HG03558 (cell line): ENCODE data around the gene SLC9C2.
"Not testable (repeated sequence)": the region's sequence is repeated elsewhere in the genome, so short reads cannot be mapped to it uniquely, and the experiment has no call there.

Source experiments
- ATAC-seq: cut with Tn5 transposase; IDR thresholded peaks from one replicate; pipeline ENCODE4 v1.9.1; 2021; ENCODE audit warnings: moderate number of reproducible peaks; ENCODE audit not compliant: unreplicated experiment; ENCODE audit errors: extremely low read depth

SLC9C2 gene

GRCh38 chr1:173532237-173532636 is 70.6 kb downstream of the SLC9C2 start:
- ATAC-seq: no peak

GRCh38 chr1:173530795-173531693 is 71.8 kb downstream of the SLC9C2 start:
- ATAC-seq: no peak

- no peak for ATAC-seq
Measured at GRCh38 chr1:173529106-173529505, 73.8 kb downstream of the SLC9C2 start.

- no peak for ATAC-seq
Measured at GRCh38 chr1:173527151-173527826, 75.6 kb downstream of the SLC9C2 start.

GRCh38 chr1:173525926-173526325 is 76.9 kb downstream of the SLC9C2 start:
- ATAC-seq: no peak

GRCh38 chr1:173523329-173523728 is 79.5 kb downstream of the SLC9C2 start:
- no peak for ATAC-seq

GRCh38 chr1:173520799-173521198 is 82.1 kb downstream of the SLC9C2 start:
- no peak for ATAC-seq

- not testable (repeated sequence) for ATAC-seq
Measured at GRCh38 chr1:173514503-173514902, 88.4 kb downstream of the SLC9C2 start.

- no peak for ATAC-seq
Measured at GRCh38 chr1:173509797-173510196, 93.1 kb downstream of the SLC9C2 start.

- ATAC-seq: no peak
Measured at GRCh38 chr1:173508541-173508940, 94.3 kb downstream of the SLC9C2 start.

GRCh38 chr1:173507847-173508209 is 95.0 kb downstream of the SLC9C2 start:
- ATAC-seq: no peak

GRCh38 chr1:173507205-173507846 is 95.5 kb downstream of the SLC9C2 start:
- ATAC-seq: no peak

GRCh38 chr1:173506437-173506836 is 96.4 kb downstream of the SLC9C2 start:
- ATAC-seq: no peak

- ATAC-seq: no peak
Measured at GRCh38 chr1:173505391-173505790, 97.5 kb downstream of the SLC9C2 start.

- ATAC-seq: no peak
Measured at GRCh38 chr1:173504268-173504667, 98.6 kb downstream of the SLC9C2 start.

GRCh38 chr1:173503391-173503790 is 99.5 kb downstream of the SLC9C2 start:
- ATAC-seq: no peak

- ATAC-seq: no peak
Measured at GRCh38 chr1:173502104-173502503, 100.8 kb downstream of the SLC9C2 start.

- ATAC-seq: no peak
Measured at GRCh38 chr1:173499729-173500128, 103.1 kb downstream of the SLC9C2 start.

GRCh38 chr1:173496757-173497320 is 106.0 kb downstream of the SLC9C2 start:
- ATAC-seq: no peak

- no peak for ATAC-seq
Measured at GRCh38 chr1:173495609-173496267, 107.1 kb downstream of the SLC9C2 start.
